ENCODE results near the gene TAS2R31.
"Not testable (repeated sequence)": the region's sequence is repeated elsewhere in the genome, so short reads cannot be mapped to it uniquely, and the experiment has no call there.

TAS2R31 gene, protein sequence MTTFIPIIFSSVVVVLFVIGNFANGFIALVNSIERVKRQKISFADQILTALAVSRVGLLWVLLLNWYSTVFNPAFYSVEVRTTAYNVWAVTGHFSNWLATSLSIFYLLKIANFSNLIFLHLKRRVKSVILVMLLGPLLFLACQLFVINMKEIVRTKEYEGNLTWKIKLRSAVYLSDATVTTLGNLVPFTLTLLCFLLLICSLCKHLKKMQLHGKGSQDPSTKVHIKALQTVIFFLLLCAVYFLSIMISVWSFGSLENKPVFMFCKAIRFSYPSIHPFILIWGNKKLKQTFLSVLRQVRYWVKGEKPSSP

DNA sequence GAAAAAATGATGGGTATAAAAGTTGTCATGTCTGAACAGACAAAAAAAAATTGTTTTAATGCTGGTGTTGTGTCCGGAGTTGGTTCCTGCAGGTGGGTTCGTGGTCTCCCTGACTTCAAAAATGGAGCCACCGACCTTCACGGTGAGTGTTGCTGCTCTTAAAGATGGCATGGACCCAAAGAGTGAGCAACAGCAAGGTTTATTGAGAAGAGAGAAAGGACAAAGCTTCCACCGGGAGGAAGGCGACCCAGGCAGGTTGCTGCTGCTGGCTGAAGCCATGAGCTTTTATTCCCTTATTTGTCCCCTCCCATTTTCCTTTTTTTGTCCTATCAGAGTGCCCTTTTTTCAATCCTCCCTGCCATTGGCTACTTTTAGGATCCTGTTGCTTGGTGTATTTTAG, at the start of gene TAS2R31:
Gene TAS2R31 (minus strand): TSS at position 101 of the 400 bp plus-strand sequence. CDS start 72 bp downstream, at position 29.
- no peak for DNase-seq (ENCODE audit: low spot score)

DNA sequence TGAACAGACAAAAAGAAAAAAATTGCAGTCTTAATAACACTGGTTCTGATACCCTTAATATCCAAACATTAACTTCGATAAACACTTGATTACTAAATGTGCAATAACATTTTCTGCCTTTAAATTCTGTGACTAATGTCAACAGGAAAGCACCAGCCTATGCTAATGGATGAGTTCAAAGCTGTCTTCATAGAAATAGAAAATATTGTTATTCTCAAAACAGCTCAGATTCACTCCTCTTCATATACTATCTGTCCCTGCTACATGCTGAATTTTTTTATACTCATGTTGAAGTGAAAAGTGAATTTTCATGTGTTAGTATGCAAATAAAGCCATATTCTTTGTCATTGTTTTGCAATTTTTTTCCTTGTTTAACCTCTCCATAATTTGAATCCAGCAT, 47.0 kb upstream of the TAS2R31 start:
- DNase-seq (ENCODE audit: low spot score), result no peak

DNA sequence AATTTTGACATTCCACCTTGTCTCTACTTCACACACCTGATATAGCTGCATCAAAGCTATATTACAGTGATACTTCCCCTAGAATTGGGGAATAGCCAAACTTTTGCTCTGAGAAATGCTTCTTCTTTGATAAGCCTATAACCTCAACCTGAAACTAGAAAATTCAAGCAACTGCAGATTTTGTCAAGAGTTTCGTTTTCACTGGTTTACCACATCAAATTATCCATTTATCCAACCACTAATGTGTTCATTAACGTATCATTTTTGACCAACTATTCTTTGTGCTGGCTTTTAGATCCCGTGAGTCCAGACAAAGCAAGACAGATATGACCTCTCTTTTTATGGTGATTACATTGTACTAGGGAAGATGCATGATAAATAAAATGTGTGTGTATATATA, 44.4 kb upstream of the TAS2R31 start:
- DNase-seq (ENCODE audit: low spot score), result no peak

DNA sequence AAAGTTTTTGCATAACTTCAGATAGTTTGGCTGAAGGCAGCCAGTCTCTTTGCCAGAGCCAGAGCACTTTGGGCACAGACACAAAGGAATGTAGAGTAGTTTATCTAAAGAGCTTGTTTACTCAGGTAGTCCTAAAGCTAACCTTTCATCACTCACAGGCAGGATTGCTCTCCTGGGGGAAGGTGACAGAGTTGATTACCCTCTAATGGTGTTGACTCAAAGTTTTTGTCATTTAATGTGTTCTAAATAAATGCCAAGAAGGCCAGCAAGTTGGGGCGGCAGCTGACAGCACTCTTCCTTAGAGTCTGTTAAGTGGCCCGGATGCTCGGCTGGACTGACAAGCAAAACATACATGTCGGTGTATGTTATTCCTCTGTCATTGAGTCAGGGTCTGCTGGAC, 40.2 kb upstream of the TAS2R31 start:
- no peak for DNase-seq (ENCODE audit: low spot score)

DNA sequence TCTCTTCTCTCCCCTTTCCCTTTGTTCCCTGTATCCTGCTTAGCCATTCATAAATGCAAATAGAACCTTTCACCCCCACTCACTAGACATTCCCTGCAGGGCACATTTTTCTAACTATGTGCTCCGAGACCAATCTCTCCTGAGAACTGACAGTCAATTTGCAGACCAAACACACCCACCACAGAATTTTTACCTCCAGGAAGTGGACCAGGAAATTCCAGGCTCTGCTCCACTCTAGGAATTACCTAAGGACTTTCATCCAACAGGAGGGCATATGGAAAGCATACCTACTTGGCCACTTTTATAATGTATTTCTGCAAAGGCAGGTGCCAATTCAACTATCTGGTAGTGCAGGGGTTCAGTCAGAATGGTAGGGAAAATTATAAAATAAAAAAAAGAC, 39.8 kb upstream of the TAS2R31 start:
- DNase-seq (ENCODE audit: low spot score), result no peak

DNA sequence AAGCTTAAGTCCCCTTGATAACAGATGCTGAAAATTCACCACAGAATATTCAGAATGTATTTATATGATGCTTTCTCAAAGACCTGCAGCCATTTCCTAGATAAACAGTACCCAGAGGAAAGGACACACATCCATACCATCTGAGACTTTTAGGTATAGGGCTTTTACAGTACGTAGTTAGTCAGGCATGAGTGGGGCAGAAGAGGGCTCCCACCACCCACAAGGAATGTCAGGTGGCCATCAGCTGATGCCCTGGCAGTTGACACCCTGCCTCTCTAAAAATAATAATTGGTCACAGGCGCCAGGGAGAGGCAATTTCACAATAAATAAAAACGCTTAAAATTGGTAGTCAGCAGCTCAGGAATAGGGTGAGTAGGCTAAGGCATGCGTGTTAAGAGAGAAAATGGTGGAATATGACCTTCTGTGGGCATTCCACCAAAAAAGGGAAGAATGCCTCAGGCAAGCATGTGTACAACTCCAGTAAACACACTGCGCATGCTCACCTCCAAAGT, 38.7 kb upstream of the TAS2R31 start:
- DNase-seq (ENCODE audit: low spot score), result no peak

DNA sequence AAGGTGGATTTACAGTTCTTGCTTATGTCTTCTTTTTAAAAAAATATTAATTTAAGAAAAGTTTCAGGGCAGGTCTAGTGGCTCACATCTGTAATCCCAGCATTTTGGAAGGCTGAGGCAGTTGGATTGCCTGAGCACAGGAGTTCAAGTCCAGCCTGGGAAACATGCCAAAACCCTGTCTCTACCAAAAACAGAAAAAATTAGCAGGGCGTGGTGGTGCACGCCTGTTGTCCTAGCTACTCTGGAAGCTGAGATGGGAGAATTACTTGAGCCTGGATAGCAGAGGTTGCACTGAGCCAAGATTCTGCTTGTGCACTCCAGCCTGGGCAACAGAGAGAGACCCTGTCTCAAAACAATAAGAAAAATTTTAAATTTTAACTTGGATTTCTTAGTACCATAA, 36.3 kb upstream of the TAS2R31 start:
- no peak for DNase-seq (ENCODE audit: low spot score)

DNA sequence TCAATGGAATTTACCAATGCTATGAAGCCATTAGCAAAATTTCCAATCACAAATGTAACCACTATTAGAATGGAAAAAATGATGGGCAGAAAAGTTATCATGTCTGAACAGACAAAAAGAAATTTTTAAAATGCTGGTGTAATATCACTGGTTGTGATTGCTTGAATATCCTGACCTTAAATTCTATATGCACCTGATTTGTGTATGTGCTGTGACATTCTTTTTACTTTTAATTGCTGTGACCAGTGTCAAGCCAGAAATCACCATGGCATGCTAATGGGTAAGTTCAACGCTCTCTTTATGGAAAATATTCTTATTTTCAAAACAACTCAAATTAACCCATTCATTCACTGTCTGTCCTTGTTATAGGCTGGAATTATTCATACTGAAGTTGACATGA, 31.0 kb upstream of the TAS2R31 start, which contains the start of gene TAS2R46:
Gene TAS2R46 (minus strand): TSS at position 101 of the 400 bp plus-strand sequence. CDS start 0 bp downstream, at position 101.
- not testable (repeated sequence) for DNase-seq (ENCODE audit: low spot score)

DNA sequence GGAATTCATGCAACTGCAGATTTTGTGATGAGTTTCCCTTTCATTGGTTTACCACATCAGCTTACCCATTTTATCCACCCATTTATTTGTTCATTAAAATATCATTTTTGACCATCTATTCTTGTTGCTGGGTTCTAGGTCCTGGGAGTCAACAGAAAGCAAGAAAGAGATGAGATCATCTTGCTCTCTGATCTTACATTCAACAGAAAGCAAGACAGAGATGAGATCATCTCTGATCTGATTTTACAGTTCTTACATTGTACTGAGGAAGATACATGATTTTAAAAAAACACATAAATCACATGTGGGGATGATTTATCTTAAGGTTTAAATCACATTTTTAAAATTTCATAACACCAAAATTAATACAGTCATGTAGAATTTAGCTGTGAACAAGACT, 28.6 kb upstream of the TAS2R31 start:
- no peak for DNase-seq (ENCODE audit: low spot score)

DNA sequence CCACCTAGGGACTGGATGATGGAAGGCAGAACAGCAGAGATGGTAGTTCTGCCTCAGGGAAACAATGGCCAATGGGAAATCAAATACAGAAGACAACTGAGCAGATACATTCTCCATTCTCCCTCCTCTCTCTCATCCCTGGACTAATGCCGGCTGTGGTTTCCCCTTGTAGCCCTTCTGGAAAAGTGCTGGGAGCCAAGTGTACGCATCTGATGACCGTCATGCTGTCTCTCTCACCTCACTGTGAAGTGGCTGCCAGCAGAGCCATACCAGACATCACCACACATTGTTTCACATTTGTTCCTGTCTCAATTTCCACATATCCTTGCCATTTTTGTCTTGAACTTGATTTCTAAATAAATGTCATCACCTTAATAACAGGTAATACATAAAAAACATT, 27.8 kb upstream of the TAS2R31 start:
- DNase-seq (ENCODE audit: low spot score), result no peak

DNA sequence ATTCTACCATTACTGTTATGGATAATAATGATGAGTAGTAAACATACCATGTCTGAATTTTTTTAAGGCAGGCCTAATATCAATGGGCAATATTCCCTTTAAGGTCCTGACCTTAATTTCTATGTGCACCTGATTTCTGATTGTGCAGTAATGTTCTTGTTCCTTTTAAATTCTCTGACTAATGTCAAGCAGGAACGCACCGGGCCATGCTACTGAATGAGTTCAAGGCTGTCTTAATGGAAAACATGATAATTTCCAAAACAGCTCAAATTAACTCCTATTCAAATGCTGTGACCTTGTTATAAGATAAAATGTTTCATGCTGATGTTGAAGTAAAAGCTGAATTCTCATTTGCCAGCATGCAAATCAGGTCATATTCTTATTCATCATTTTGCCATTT, 24.1 kb upstream of the TAS2R31 start:
- no peak for DNase-seq (ENCODE audit: low spot score)

DNA sequence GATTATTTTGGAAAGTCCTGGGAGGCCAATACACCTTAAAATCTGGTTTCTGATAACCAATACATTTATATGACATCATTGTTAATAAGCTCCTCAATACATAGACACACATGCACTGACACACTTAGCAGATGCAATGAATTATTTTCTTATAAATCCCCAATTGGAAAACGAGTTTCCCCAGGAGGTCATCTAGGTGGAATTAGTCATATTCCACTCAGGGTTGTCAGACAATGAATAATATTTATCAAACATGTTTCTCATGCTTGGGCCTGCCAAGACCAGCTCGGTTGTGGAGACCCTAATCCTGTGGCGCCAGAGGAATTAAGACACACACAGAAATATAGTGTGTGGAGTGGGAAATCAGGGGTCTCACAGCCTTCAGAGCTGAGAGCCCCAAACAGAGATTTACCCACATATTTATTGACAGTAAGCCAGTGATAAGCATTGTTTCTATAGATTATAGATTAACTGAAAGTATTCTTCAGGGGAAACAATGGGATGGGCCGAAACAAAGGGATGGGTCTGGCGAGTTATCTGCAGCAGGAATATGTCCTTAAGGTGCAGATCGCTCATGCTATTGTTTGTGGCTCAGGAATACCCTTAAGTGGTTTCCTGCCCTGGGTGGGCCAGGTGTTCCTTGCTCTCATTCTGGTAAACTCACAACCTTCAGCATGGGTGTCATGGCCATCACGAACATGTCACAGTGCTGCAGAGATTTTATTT, 18.8 kb upstream of the TAS2R31 start:
- DNase-seq (ENCODE audit: low spot score), result not testable (repeated sequence)

DNA sequence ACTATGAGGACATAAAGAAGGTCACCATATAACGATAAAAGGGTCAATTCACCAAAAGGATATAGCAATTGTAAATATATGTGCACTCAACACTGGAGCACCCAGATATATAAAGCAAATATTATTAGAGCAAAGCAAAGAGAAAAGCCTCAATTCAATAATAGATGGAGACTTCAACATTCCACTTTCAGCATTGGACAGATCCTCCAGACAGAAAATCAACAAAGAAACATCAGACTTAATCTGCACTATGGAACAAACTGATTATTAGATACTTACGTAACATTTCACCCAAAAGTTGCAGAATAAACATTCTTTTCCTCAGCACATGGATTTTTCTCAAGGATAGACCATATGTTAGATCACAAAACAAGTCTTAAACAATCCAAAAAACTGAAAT, 10.2 kb upstream of the TAS2R31 start:
- not testable (repeated sequence) for DNase-seq (ENCODE audit: low spot score)

DNA sequence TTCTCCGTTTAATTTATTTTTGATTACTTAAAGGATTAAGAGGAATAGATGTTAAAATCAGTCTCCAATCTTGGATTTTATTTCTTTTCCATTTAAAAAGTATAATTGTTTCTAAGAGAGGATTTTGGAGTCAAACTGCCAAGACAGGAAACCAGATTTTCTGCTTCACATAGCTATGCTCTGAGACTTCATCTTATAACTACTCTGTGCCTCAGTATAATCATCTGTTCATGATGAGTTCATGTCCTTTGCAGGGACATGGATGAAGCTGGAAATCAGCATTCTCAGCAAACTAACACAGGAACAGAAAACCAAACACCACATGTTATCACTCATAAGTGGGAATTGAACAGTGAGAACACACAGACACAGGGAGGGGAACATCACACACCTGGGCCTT, 9.0 kb upstream of the TAS2R31 start:
- DNase-seq (ENCODE audit: low spot score), result no peak

DNA sequence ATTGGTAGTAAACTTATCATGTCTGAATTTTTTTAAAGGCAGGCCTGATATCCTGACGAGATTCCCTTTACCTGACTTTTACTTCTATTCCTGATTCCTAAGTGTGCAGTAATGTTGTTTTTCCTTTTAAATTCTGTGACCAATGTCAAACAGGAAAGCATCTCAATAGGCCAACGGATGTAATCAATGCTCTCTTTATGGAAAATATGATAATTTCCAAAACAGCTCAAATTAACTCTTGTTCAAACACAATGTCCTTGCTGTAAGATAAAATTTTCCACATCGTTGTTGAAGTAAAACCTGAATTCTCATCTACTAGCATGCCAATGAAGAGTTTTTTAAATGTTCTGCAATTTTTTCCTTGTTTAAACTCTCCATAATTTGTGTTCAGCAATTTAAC, 8.0 kb upstream of the TAS2R31 start:
- DNase-seq (ENCODE audit: low spot score), result no peak

DNA sequence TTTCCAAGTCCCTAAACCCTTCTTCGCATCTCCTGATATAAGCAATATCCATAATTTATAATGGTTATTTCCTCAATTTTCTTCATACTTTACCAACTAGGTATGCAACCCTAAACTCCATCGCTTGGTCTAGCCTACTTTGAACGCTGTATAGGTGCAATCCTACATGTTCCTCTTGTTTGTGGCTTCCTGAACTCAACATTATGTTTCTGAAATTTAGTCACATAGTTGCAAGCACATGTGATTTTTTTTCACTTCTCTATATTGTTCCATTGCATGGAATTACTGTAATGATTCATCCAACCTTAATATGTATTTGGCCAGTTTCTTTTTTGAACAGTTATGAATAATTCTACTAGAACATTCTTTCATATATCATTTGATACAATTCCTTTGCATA, 2.8 kb upstream of the TAS2R31 start:
- not testable (repeated sequence) for DNase-seq (ENCODE audit: low spot score)

DNA sequence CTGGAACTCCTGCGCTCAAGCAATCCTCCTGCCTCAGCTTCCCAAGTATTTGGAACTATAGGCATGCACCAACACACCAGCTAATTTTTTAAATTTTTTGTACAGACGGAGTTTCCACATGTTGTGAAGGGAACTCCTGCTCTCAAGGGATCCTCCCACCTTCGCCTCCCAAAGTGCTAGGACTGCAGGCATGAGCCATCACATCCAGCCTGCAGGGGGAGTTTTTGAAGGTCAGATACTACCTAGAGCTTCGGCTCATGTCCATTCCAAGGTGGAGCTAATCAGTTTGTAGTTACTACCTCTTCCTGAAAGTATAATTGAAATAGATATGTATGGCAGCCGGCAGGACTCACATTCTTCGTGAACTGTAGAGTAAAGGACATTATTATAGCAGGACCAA, 5.1 kb downstream of the TAS2R31 start:
- DNase-seq (ENCODE audit: low spot score), result no peak

DNA sequence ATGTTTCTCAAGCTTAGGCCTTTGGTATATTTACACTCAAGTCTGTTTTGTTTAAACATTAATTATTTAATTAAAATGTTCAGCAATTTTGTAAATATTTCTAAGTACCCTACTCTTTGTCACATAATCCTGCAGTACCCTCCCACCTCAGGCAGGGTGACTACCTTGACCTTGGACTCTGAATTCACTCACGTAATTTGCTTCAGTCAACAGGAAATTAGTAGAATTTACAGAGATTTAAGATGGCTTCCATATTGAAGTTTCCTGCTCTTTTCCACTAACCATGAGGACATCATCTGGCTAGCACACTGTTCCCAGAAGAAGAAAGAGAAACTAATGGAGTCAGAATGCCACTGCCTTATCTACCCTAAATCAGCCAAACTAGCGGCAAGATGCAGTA, 7.8 kb downstream of the TAS2R31 start:
- DNase-seq (ENCODE audit: low spot score), result no peak

DNA sequence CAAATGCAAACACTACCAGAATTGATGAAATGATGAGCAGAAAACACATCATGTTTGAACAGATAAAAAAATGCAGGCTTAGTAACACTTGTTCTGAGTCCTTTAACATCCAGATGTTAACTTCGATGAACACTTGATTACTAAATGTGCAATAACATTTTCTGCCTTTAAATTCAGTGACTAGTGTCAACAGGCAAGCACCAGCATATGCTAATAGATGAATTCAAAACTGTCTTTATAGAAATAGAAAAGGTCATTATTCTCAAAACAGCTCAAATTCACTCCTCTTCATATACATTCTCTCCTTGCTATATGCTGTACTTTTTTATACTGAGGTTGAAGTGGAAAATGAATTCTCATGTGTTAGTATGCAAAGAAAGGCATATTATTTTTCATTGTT, 8.7 kb downstream of the TAS2R31 start, which contains the start of gene TAS2R19:
Gene TAS2R19 (minus strand): TSS at position 101 of the 400 bp plus-strand sequence. CDS start 49 bp downstream, at position 52.
- no peak for DNase-seq (ENCODE audit: low spot score)

DNA sequence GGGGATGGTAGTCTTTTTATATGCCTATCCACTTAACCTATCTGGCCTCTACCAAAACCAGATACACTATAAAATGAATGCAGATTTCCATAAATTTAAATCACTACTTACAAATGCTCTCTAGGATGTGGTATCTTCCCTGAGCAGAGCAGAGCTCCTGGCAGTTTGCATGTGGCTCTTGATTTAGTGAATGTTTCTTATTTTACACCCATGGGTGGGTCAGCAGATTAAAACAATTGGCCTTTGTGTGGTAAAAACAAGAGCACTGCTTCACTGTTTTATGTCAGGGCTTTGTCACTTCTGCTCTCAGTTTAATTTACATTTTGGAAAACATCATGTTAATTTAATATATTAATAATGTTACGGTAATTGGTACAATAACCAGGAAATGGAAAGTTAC, 14.3 kb downstream of the TAS2R31 start:
- DNase-seq (ENCODE audit: low spot score), result no peak

DNA sequence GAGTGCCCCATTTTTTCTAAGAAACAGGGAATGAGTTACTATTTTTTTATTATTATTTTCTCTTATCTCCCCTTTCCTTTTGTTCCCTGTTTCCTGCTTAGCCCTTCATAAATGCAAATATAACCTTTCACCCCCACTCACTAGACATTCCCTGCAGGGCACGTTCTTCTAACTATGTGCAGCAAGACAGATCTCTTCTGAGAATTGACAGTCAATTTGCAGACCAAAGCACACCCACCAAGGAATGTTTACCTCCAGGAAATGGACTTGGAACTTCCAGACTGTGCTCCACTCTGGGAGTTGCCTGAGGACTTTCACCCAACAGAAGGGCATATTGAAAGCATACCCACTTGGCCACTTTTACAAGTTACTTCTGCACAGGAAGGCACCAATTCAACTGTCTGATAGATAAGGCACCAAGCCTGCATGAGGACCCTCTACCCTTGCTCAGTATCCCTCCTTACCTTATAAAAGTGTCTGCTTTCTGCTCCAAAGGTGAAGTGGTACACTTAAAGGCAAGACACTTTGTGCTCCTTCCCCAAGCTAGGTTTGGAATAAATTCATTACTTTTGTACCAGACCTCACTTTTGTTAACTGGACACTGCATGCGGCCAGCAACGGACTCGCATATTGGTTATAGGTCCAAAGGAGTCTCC, 15.3 kb downstream of the TAS2R31 start:
- no peak for DNase-seq (ENCODE audit: low spot score)

DNA sequence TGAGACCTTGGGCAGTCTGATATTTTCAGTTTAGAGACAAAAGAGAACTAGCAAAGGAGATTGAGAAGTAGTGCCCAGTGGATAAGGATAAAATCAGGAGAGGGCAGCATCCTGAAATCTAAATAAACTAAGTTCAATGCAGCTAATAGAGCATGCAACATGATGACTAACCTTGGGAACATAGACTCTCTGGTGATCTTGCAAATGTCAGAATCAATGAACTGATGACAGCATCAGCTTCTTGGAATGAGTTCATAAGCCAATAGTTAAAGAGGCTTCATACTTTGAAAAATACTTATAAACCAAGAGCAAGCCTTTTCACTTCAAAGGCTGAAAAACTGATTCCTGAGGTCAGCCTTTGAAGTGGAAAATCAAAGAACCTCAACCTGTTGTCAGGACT, 17.0 kb downstream of the TAS2R31 start:
- no peak for DNase-seq (ENCODE audit: low spot score)

DNA sequence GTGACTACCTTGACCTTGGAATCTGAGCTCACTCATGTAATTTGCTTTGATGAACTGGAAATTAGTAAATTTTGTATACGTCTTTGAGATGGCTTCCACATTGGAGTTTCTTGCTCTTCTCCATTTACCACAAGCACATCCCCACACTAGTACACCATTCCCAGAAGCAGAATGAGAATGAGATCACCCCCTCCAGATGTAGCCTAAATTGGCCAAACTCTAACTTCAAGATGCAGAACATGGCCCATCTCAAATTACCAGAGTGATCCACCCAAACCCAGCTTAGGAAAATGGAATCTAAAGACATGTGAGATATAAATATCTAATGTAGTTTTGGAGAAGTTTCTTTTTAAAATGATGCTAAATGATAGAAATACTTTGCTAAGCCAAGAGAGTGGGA, 23.6 kb downstream of the TAS2R31 start:
- no peak for DNase-seq (ENCODE audit: low spot score)
